Stomach (tissue), 9 donors: ENCODE results near the gene AK5. TPM values are rescaled to one million over a fixed set of nuclear protein-coding genes. Genes with fewer than 3 reads are reported as not detected.

Experiments used
- DNase-seq, 2 donors: peaks; one replicate each; pipeline versions ENCODE4 v3.0.0 to v3.0.0-alpha.2; 2013 to 2019
- H3K27ac ChIP-seq, 5 donors: fragments of 200-600 bp in 4 of 5; sonication (generic) in 4 of 5; one replicate each; pipeline ENCODE4 v1.5.1; 2013 to 2019; ENCODE audit warnings: mild to moderate bottlenecking in 1 of 5, moderate library complexity in 1 of 5
- H3K27me3 ChIP-seq, 3 donors: fragments of 200-600 bp; sonication (generic); one replicate each; pipeline ENCODE4 v1.5.1; 2017 to 2019; ENCODE audit warnings: mixed run types in 1 of 3
- H3K36me3 ChIP-seq, 4 donors: fragments of 200-600 bp; sonication (generic); 1 replicate in 3 of 4; 2 replicates in 1 of 4; pipeline ENCODE4 v1.5.1; 2016 to 2019
- H3K4me1 ChIP-seq, 4 donors: fragments of 200-600 bp; sonication (generic); one replicate each; pipeline ENCODE4 v1.5.1; 2016 to 2019
- H3K4me3 ChIP-seq, 4 donors: fragments of 200-600 bp; sonication (generic) in 3 of 4; one replicate each; pipeline ENCODE4 v1.5.1; 2016 to 2019; ENCODE audit warnings: mild to moderate bottlenecking in 1 of 4
- H3K9me3 ChIP-seq, 4 donors: fragments of 200-600 bp; sonication (generic); one replicate each; pipeline ENCODE4 v1.5.1; 2016 to 2019
- EP300 ChIP-seq: sonication (generic); formaldehyde crosslinking; IDR thresholded peaks from one replicate; pipeline ENCODE4 v1.6.1; 2017; ENCODE audit warnings: antibody characterized with exemption
- POLR2A ChIP-seq, 4 donors: fragments of 450-650 bp; IDR thresholded peaks; one replicate each; pipeline ENCODE4 v1.6.1; 2016; ENCODE audit warnings: antibody characterized with exemption in 4 of 4, control low read depth in 2 of 4, mild to moderate bottlenecking in 1 of 4, moderate library complexity in 1 of 4
- POLR2AphosphoS5 ChIP-seq, 3 donors: sonication (generic); formaldehyde crosslinking; IDR thresholded peaks; one replicate each; pipeline ENCODE4 v1.6.1; 2016; ENCODE audit warnings: antibody characterized with exemption in 3 of 3
- WGBS, 5 donors: extraction: QIAGEN DNeasy Blood & Tissue Kit in 3 of 5; methylation state at CpG; one replicate each; pipeline versions ENCODE4 v1.1.5 to v1.1.7; 2013 to 2018; 5-methylcytosine and 5-hydroxymethylcytosine counted together
- intact Hi-C: fragments of 100-400 bp; cut with DNase I; formaldehyde crosslinking; loops from one replicate; pipeline ENCODE4 v1.15.1; 2023; ENCODE audit warnings: low total_unique reads
- polyA plus RNA-seq, 3 donors: library from polyadenylated mRNA; stranded (reverse); fragments of 200-250 nt; gene quantifications; one replicate each; pipeline ENCODE4 v1.2.3, GENCODE V29; 2013
- total RNA-seq, 5 donors: library from RNA; depleted of rRNA; stranded (reverse); fragments of >200 nt; gene quantifications; one replicate each; pipeline versions ENCODE4 v1.1.0 to v1.2.3, GENCODE V29; 2014 to 2016
- TF ChIP-seq, protein P1 (sequence below), 7 experiments: fragments of 450-650 bp in 4 of 7; fragments of 200-600 bp in 3 of 7; sonication (generic) in 3 of 7; IDR thresholded peaks; one replicate each; pipeline ENCODE4 v1.5.1; 2016 to 2019; ENCODE audit warnings: antibody characterized with exemption in 7 of 7, control low read depth in 2 of 7, mild to moderate bottlenecking in 1 of 7
- donor health status: healthy with polysubstance abuse.
- donor health status: Bipolar disorder and iron deficiency.
- donor health status: healthy.

The AK5 gene
- total and polyA plus RNA-seq, 8 donors, result 0.23 to 5.0 (median 1.3) TPM; not detected in 3

DNA sequence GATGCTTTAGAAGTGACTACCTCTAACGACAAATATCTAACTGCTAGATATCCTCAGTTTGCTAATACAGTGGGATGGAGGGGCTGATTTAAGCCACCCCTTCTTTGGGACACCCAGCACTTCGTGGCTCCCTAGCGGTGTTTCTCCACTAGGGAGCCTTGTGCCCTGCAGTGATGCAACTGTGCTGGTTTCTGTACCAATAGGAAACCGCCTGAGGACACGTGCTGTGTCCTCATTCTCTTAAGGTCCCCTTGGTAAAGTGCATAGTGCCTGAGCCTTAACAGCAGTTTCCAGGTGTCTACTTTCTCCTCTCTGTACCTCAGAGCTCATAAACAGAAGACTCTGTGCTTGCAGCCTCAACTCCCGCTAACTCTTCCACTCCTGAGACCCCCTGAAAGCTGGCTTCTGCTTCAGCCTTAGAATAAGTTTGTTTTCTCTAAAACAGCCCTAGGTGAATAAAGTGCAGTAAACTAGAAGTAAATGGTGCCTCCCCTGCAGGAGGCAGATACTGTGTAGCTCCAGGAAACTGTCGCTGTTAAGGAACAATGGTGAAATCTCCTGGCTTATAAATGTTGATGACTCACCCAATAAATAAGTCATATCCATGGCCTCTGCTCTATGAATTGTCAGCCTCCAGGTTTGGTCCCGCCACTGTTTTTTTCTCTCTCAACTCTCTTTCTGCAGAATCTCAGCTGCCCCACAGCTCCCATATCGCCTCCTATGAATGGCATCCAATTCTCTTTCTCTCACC is 130.4 kb downstream of the AK5 start:
- Histone ChIP-seq H3K9me3 (no peaks in the 10 kb centered on the region), H3K4me3 (no peak overlapping the region), H3K36me3 (no peaks in the 10 kb centered on the region), H3K27me3 (no peaks in the 10 kb centered on the region), H3K27ac (no peak overlapping the region), H3K4me1 (no peaks in the 10 kb centered on the region)
- WGBS, 5 donors, result 78 to 80% (median 79%) methylated on average over 9 of the region's 9 CpGs
- intact Hi-C loops, result no loop called here
- no peak for DNase-seq
- TF ChIP-seq EP300 (no peak), POLR2A (IDR thresholded peaks at IDR 0.05) (no peak), POLR2AphosphoS5 (IDR thresholded peaks at IDR 0.05) (no peak)
- TF ChIP-seq, protein P1, sequence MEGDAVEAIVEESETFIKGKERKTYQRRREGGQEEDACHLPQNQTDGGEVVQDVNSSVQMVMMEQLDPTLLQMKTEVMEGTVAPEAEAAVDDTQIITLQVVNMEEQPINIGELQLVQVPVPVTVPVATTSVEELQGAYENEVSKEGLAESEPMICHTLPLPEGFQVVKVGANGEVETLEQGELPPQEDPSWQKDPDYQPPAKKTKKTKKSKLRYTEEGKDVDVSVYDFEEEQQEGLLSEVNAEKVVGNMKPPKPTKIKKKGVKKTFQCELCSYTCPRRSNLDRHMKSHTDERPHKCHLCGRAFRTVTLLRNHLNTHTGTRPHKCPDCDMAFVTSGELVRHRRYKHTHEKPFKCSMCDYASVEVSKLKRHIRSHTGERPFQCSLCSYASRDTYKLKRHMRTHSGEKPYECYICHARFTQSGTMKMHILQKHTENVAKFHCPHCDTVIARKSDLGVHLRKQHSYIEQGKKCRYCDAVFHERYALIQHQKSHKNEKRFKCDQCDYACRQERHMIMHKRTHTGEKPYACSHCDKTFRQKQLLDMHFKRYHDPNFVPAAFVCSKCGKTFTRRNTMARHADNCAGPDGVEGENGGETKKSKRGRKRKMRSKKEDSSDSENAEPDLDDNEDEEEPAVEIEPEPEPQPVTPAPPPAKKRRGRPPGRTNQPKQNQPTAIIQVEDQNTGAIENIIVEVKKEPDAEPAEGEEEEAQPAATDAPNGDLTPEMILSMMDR (IDR thresholded peaks at IDR 0.05), result no peak

GRCh38 chr1:77412820-77413530 is 131.2 kb downstream of the AK5 start:
- intact Hi-C loops, result no loop called here
- H3K4me1 ChIP-seq, result no peaks in the 10 kb centered on the region
- H3K9me3 ChIP-seq, result no peaks in the 10 kb centered on the region
- no peaks in the 10 kb centered on the region for H3K27me3 ChIP-seq
- no peak for TF ChIP-seq POLR2A (IDR thresholded peaks at IDR 0.05)
- WGBS, 5 donors, result 45 to 64% (median 62%) methylated on average over 8 of the region's 8 CpGs
- H3K27ac ChIP-seq, result no peak overlapping the region
- no peak overlapping the region for H3K4me3 ChIP-seq
- DNase-seq, result no peak
- H3K36me3 ChIP-seq, result no peaks in the 10 kb centered on the region

GRCh38 chr1:77413541-77414335 is 131.9 kb downstream of the AK5 start:
- intact Hi-C loops, result no loop called here
- Histone ChIP-seq H3K4me1 (no peaks in the 10 kb centered on the region), H3K27me3 (no peaks in the 10 kb centered on the region), H3K4me3 (no peak overlapping the region), H3K27ac (no peak overlapping the region), H3K9me3 (no peaks in the 10 kb centered on the region), H3K36me3 (no peaks in the 10 kb centered on the region)
- TF ChIP-seq POLR2A (IDR thresholded peaks at IDR 0.05) (no peak), POLR2AphosphoS5 (IDR thresholded peaks at IDR 0.05) (no peak), EP300 (no peak)
- TF ChIP-seq, protein P1 (IDR thresholded peaks at IDR 0.05), result no peak
- WGBS, 5 donors, result 65 to 75% (median 70%) methylated on average over 7 of the region's 7 CpGs
- no peak for DNase-seq

DNA sequence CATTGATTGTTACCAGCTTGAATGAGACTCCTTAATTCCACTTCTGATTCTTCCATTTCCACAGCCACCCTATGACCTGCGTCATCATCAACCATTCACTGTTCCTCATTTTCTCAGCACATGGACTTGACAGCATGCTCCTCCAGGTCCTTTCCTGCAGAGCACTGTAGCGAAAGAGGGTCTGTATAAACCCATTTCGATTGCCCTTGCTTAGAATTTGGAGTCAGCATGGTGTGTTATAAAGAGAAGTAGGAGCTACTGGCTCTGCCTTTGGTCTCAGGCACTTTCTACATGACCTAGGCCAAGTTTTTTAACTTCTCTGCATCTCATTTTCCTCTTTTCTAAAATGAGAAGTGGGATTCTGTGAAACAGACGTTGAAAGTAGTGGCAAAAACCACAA is 133.8 kb downstream of the AK5 start:
- TF ChIP-seq, protein P1 (IDR thresholded peaks at IDR 0.05), result no peak
- TF ChIP-seq EP300 (no peak), POLR2AphosphoS5 (IDR thresholded peaks at IDR 0.05) (no peak), POLR2A (IDR thresholded peaks at IDR 0.05) (no peak)
- intact Hi-C loops, result no loop called here
- no peak overlapping the region for H3K27ac ChIP-seq

More for the DNA sequence above, 133.8 kb downstream of the AK5 start:
- no peak for DNase-seq
- WGBS, 5 donors, result 70 to 84% (median 75%) methylated on average over 4 of the region's 4 CpGs
- H3K4me1 ChIP-seq, result no peaks in the 10 kb centered on the region
- no peaks in the 10 kb centered on the region for H3K9me3 ChIP-seq
- H3K36me3 ChIP-seq, result no peaks in the 10 kb centered on the region
- no peaks in the 10 kb centered on the region for H3K27me3 ChIP-seq
- no peak overlapping the region for H3K4me3 ChIP-seq
